Liver (tissue), 9 donors: Measurements from ENCODE around the gene PIK3CG. TPM values are rescaled to one million over a fixed set of nuclear protein-coding genes. Genes with fewer than 3 reads are reported as not detected.
"Not testable (repeated sequence)": the region's sequence is repeated elsewhere in the genome, so short reads cannot be mapped to it uniquely, and the experiment has no call there.

Source experiments
- DNase-seq: peaks from one replicate; pipeline ENCODE4 v3.0.0-alpha.2; 2017; ENCODE audit warnings: low spot score
- H3K27ac ChIP-seq, 2 donors: one replicate each; pipeline ENCODE4 v1.7.0; 2013; ENCODE audit warnings: inconsistent platforms in 2 of 2, low read length in 2 of 2, control low read depth in 1 of 2, low read depth in 1 of 2, mild to moderate bottlenecking in 1 of 2
- H3K27me3 ChIP-seq, 4 donors: one replicate each; pipeline versions ENCODE4 v1.6.1 to v1.7.0; 2013; ENCODE audit warnings: low read length in 3 of 4, inconsistent platforms in 1 of 4, mild to moderate bottlenecking in 1 of 4, moderate library complexity in 1 of 4; ENCODE audit not compliant: control insufficient read depth in 4 of 4, insufficient read depth in 4 of 4
- H3K36me3 ChIP-seq, 4 donors: one replicate each; pipeline versions ENCODE4 v1.6.1 to v1.7.0; 2013; ENCODE audit warnings: low read length in 3 of 4, mild to moderate bottlenecking in 3 of 4, low read depth in 1 of 4, moderate library complexity in 1 of 4; ENCODE audit not compliant: control insufficient read depth in 4 of 4, insufficient read depth in 3 of 4
- H3K4me1 ChIP-seq, 4 donors: one replicate each; pipeline versions ENCODE4 v1.6.1 to v1.7.0; 2013; ENCODE audit warnings: low read length in 3 of 4, mild to moderate bottlenecking in 3 of 4, moderate library complexity in 1 of 4; ENCODE audit not compliant: control insufficient read depth in 4 of 4, insufficient read depth in 4 of 4
- H3K4me3 ChIP-seq, 3 donors: one replicate each; pipeline versions ENCODE4 v1.6.1 to v1.7.0; 2013; ENCODE audit warnings: low read length in 3 of 3, control low read depth in 1 of 3, low read depth in 1 of 3, mild to moderate bottlenecking in 1 of 3
- H3K9ac ChIP-seq, 2 donors: one replicate each; pipeline ENCODE4 v1.7.0; 2013; ENCODE audit warnings: low read length in 2 of 2, mild to moderate bottlenecking in 2 of 2, moderate library complexity in 2 of 2, control low read depth in 1 of 2, low read depth in 1 of 2
- H3K9me3 ChIP-seq, 4 donors: one replicate each; pipeline versions ENCODE4 v1.6.1 to v1.7.0; 2013; ENCODE audit warnings: low read length in 3 of 4; ENCODE audit not compliant: control insufficient read depth in 4 of 4
- ATF3 ChIP-seq: IDR thresholded peaks from 2 replicates; pipeline ENCODE4 v1.6.1; 2016; ENCODE audit warnings: antibody characterized with exemption
- EGR1 ChIP-seq, 2 donors: IDR thresholded peaks; 2 replicates each; pipeline ENCODE4 v1.6.1; 2016 to 2018; ENCODE audit warnings: antibody characterized with exemption in 2 of 2, low read depth in 2 of 2
- FOXA1 ChIP-seq: IDR thresholded peaks from 2 replicates; pipeline ENCODE4 v1.6.1; 2016; ENCODE audit warnings: antibody characterized with exemption
- FOXA2 ChIP-seq: IDR thresholded peaks from 2 replicates; pipeline ENCODE4 v1.6.1; 2016; ENCODE audit warnings: antibody characterized with exemption
- GABPA ChIP-seq, 2 donors: IDR thresholded peaks in 1 of 2; conservative IDR thresholded peaks in 1 of 2; 2 replicates each; pipeline ENCODE4 v1.6.1; 2016; ENCODE audit warnings: antibody characterized with exemption in 2 of 2, mild to moderate bottlenecking in 1 of 2, moderate library complexity in 1 of 2
- HNF4A ChIP-seq, 2 donors: conservative IDR thresholded peaks; 2 replicates each; pipeline ENCODE4 v1.6.1; 2016; ENCODE audit warnings: antibody characterized with exemption in 2 of 2, mild to moderate bottlenecking in 2 of 2
- HNF4G ChIP-seq: IDR thresholded peaks from 2 replicates; pipeline ENCODE4 v1.6.1; 2016; ENCODE audit warnings: antibody characterized with exemption
- MAX ChIP-seq: IDR thresholded peaks from 2 replicates; pipeline ENCODE4 v1.6.1; 2016; ENCODE audit warnings: antibody characterized with exemption
- NR2F2 ChIP-seq: IDR thresholded peaks from 2 replicates; pipeline ENCODE4 v1.6.1; 2016; ENCODE audit warnings: antibody characterized with exemption
- RAD21 ChIP-seq, 2 donors: IDR thresholded peaks; 2 replicates each; pipeline ENCODE4 v1.6.1; 2016; ENCODE audit warnings: antibody characterized with exemption in 2 of 2, mild to moderate bottlenecking in 2 of 2
- REST ChIP-seq: IDR thresholded peaks from 2 replicates; pipeline ENCODE4 v1.6.1; 2016; ENCODE audit warnings: antibody characterized with exemption, mild to moderate bottlenecking
- RXRA ChIP-seq, 2 donors: IDR thresholded peaks; 2 replicates each; pipeline ENCODE4 v1.6.1; 2017 to 2018; ENCODE audit warnings: antibody characterized with exemption in 2 of 2, mild to moderate bottlenecking in 1 of 2
- SP1 ChIP-seq: IDR thresholded peaks from 2 replicates; pipeline ENCODE4 v1.6.1; 2018; ENCODE audit warnings: antibody characterized with exemption, mild to moderate bottlenecking
- TAF1 ChIP-seq: conservative IDR thresholded peaks from 2 replicates; pipeline ENCODE4 v1.6.1; 2016; ENCODE audit warnings: antibody characterized with exemption, mild to moderate bottlenecking
- YY1 ChIP-seq: IDR thresholded peaks from 2 replicates; pipeline ENCODE4 v1.6.1; 2016; ENCODE audit warnings: antibody characterized with exemption, mild to moderate bottlenecking
- ZBTB33 ChIP-seq: IDR thresholded peaks from 2 replicates; pipeline ENCODE4 v1.6.1; 2016; ENCODE audit warnings: antibody characterized with exemption
- WGBS: extraction: QIAGEN DNeasy Blood & Tissue Kit; methylation state at CpG from one replicate; pipeline ENCODE4 v1.1.7; 2013; 5-methylcytosine and 5-hydroxymethylcytosine counted together
- polyA plus RNA-seq, 2 donors: library from polyadenylated mRNA; stranded (reverse) in 1 of 2; unstranded in 1 of 2; fragments of 200-250 nt in 1 of 2; fragments of >200 nt in 1 of 2; fragmentation: Nextera tagmentation in 1 of 2; extraction: Ambion mirVana in 1 of 2; gene quantifications; one replicate each; pipeline versions ENCODE4 v1.2.1 to v1.2.3, GENCODE V29; 2013 to 2015
- total RNA-seq, 2 donors: library from RNA; depleted of rRNA; stranded (reverse); fragments of >200 nt; gene quantifications; one replicate each; pipeline ENCODE4 v1.2.3, GENCODE V29; 2014
- donor health status: healthy.
- donor health status: healthy.
- donor health status: healthy.
- donor health status: healthy.
- donor health status: healthy.

PIK3CG gene
- total and polyA plus RNA-seq, 4 donors, result 0.36 to 4.1 (median 1.3) TPM

- Histone ChIP-seq H3K9me3 (no peaks in the 10 kb centered on the region), H3K27me3 (no peaks in the 10 kb centered on the region), H3K4me1 (no peaks in the 10 kb centered on the region), H3K9ac (no peak overlapping the region), H3K36me3 (no peaks in the 10 kb centered on the region), H3K27ac (no peak overlapping the region), H3K4me3 (no peak overlapping the region)
- WGBS, result 91% methylated on average over 3 of the region's 3 CpGs
- TF ChIP-seq HNF4G (no peak), RXRA (IDR thresholded peaks at IDR 0.05) (no peak), SP1 (no peak), NR2F2 (no peak), GABPA (IDR thresholded peaks at IDR 0.05 in 1 of 2, conservative IDR thresholded peaks at IDR 0.05 in 1 of 2) (no peak), FOXA2 (no peak), EGR1 (IDR thresholded peaks at IDR 0.05; ENCODE audit: low read depth in 2 of 2) (no peak), TAF1 (no peak), ZBTB33 (no peak), RAD21 (IDR thresholded peaks at IDR 0.05) (no peak), HNF4A (conservative IDR thresholded peaks at IDR 0.05) (no peak), ATF3 (no peak)
- no peak for DNase-seq
Observed at GRCh38 chr7:106896231-106896630, 31.1 kb downstream of the PIK3CG start.

GRCh38 chr7:106897553-106897952, 32.5 kb downstream of the PIK3CG start:
- DNase-seq, H3K4me3 ChIP-seq, H3K4me1 ChIP-seq, H3K27me3 ChIP-seq, H3K9me3 ChIP-seq, H3K27ac ChIP-seq, H3K36me3 ChIP-seq, H3K9ac ChIP-seq: not testable (repeated sequence)
- 87% methylated on average over 3 of the region's 3 CpGs for WGBS

GRCh38 chr7:106898967-106899366, 33.9 kb downstream of the PIK3CG start:
- H3K9me3 ChIP-seq, H3K36me3 ChIP-seq, H3K27me3 ChIP-seq, DNase-seq, H3K4me1 ChIP-seq, H3K27ac ChIP-seq, H3K9ac ChIP-seq, H3K4me3 ChIP-seq: not testable (repeated sequence)
- WGBS, result 84% methylated on average over 2 of the region's 2 CpGs

- Histone ChIP-seq H3K4me3 (no peak overlapping the region), H3K4me1 (no peaks in the 10 kb centered on the region), H3K27me3 (no peaks in the 10 kb centered on the region), H3K9ac (no peak overlapping the region), H3K36me3 (no peaks in the 10 kb centered on the region), H3K9me3 (no peaks in the 10 kb centered on the region), H3K27ac (no peak overlapping the region)
- no peak for TF ChIP-seq FOXA1
- TF ChIP-seq EGR1 (IDR thresholded peaks at IDR 0.05; ENCODE audit: low read depth in 2 of 2), result no peak
- TF ChIP-seq SP1, result no peak
- TF ChIP-seq TAF1, result no peak
- no peak for TF ChIP-seq REST
- TF ChIP-seq YY1, result no peak
- TF ChIP-seq FOXA2, result no peak
- TF ChIP-seq MAX, result no peak
- TF ChIP-seq GABPA (IDR thresholded peaks at IDR 0.05 in 1 of 2, conservative IDR thresholded peaks at IDR 0.05 in 1 of 2), result no peak
- 68% methylated on average over 4 of the region's 4 CpGs for WGBS
- no peak for DNase-seq
Observed at GRCh38 chr7:106901828-106902441, 36.9 kb downstream of the PIK3CG start.
